ENCODE measurements around the gene STK32A.

STK32A gene

DNA sequence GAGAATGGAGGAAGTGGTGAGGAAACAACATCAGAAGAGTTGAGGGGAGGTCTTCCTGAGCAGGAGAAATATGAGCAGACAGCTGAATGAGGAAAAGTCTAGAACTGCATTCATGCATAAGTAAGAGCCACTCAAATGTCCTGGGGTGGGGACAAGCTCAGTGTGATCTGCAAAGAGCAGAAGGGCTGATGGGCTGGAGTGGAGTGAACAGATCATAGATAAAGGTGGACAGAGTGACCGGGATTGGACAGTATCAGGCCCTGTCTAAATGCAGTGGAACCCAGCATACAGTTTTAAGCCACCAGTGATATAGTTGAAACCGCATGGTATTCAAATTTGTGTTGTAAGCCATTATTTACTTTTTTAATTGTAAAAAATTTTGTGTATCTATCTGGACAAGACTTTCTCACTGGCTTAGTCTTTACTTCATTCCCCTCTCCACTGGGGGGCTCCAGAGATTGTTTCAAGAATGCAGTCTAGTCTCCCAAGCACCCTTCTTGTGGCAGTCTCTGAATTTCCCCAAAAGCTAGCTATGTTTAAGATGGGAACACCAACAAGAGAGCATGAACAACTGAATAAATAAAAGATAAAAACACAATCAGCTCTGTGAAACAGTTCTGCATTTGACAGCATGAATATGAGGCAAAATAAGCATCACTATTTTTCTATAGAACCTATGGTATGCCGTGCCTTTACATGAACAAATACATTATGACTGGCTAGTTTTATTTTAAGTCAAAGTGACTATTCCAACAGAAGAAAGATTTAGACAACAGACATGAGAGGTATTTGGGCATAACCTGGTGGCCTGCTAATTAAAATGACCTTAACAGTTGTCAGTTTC lies 10.7 kb upstream of the STK32A start:
- no peak overlapping the region for H3K4me3 ChIP-seq (ENCODE audit: low read depth, low read length, poor library complexity, severe bottlenecking)
- no peak overlapping the region for H3K4me2 ChIP-seq (ENCODE audit: low read length)
- TF ChIP-seq, protein P1, sequence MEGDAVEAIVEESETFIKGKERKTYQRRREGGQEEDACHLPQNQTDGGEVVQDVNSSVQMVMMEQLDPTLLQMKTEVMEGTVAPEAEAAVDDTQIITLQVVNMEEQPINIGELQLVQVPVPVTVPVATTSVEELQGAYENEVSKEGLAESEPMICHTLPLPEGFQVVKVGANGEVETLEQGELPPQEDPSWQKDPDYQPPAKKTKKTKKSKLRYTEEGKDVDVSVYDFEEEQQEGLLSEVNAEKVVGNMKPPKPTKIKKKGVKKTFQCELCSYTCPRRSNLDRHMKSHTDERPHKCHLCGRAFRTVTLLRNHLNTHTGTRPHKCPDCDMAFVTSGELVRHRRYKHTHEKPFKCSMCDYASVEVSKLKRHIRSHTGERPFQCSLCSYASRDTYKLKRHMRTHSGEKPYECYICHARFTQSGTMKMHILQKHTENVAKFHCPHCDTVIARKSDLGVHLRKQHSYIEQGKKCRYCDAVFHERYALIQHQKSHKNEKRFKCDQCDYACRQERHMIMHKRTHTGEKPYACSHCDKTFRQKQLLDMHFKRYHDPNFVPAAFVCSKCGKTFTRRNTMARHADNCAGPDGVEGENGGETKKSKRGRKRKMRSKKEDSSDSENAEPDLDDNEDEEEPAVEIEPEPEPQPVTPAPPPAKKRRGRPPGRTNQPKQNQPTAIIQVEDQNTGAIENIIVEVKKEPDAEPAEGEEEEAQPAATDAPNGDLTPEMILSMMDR (IDR thresholded peaks at IDR 0.05; ENCODE audit: low read length): peak; percentile 44
- TF ChIP-seq EZH2 (IDR thresholded peaks at IDR 0.05; ENCODE audit: borderline replicate concordance, low read length): no peak

DNA sequence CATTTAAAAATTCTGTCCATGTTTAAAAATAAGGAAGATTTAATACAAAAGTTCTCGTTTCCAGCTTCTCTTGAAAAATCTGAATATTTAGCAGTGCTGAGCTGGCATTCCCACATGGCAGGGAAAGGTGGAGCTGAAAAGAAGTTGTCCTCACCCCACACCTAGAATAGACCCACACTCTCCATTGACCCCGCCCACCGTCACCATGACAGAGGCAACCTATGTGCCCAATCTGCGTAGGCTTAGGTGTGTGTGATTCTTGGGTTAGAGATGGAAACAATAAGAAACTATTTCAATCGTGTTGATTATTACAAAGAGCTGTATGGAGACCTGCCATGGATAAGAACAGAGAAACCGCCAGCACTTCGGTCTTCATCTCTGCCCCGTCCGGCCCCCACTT lies 8.9 kb upstream of the STK32A start:
- TF ChIP-seq, protein P1 (IDR thresholded peaks at IDR 0.05; ENCODE audit: low read length): no peak
- TF ChIP-seq EZH2 (IDR thresholded peaks at IDR 0.05; ENCODE audit: borderline replicate concordance, low read length): no peak
- H3F3A ChIP-seq (ENCODE audit: insufficient read depth, low read length): no peaks in the 10 kb centered on the region
- H3K4me1 ChIP-seq (ENCODE audit: insufficient read depth, low read length, severe bottlenecking): no peaks in the 10 kb centered on the region
- no peaks in the 10 kb centered on the region for H3K36me3 ChIP-seq (ENCODE audit: insufficient read depth, low read length)
- H3K9me3 ChIP-seq (ENCODE audit: low read length): no peaks in the 10 kb centered on the region
- H3K79me2 ChIP-seq (ENCODE audit: insufficient read depth, low read length): no peaks in the 10 kb centered on the region
- no peak overlapping the region for H3K4me2 ChIP-seq (ENCODE audit: low read length)
- no peaks in the 10 kb centered on the region for H4K20me1 ChIP-seq (ENCODE audit: insufficient read depth, low read length)
- H3K4me3 ChIP-seq (ENCODE audit: low read depth, low read length, poor library complexity, severe bottlenecking): no peak overlapping the region
- H3K9ac ChIP-seq (ENCODE audit: low read length): no peak overlapping the region
- H3K27me3 ChIP-seq (ENCODE audit: insufficient read depth, low read length): no peaks in the 10 kb centered on the region
- H2AFZ ChIP-seq (ENCODE audit: low read length): no peak overlapping the region
- no peaks in the 10 kb centered on the region for H3K9me2 ChIP-seq (ENCODE audit: low read depth, low read length)
- H3K27ac ChIP-seq (ENCODE audit: low read depth, low read length, poor library complexity, severe bottlenecking): no peak overlapping the region

More for the DNA sequence above, 10.7 kb upstream of the STK32A start:
- Histone ChIP-seq H3F3A (ENCODE audit: insufficient read depth, low read length) (no peaks in the 10 kb centered on the region), H3K27me3 (ENCODE audit: insufficient read depth, low read length) (no peaks in the 10 kb centered on the region), H3K4me1 (ENCODE audit: insufficient read depth, low read length, severe bottlenecking) (no peaks in the 10 kb centered on the region), H3K9me3 (ENCODE audit: low read length) (no peaks in the 10 kb centered on the region), H3K9me2 (ENCODE audit: low read depth, low read length) (no peaks in the 10 kb centered on the region), H3K36me3 (ENCODE audit: insufficient read depth, low read length) (no peaks in the 10 kb centered on the region), H2AFZ (ENCODE audit: low read length) (no peak overlapping the region), H4K20me1 (ENCODE audit: insufficient read depth, low read length) (no peaks in the 10 kb centered on the region), H3K27ac (ENCODE audit: low read depth, low read length, poor library complexity, severe bottlenecking) (no peak overlapping the region), H3K9ac (ENCODE audit: low read length) (no peak overlapping the region), H3K79me2 (ENCODE audit: insufficient read depth, low read length) (no peaks in the 10 kb centered on the region)

DNA sequence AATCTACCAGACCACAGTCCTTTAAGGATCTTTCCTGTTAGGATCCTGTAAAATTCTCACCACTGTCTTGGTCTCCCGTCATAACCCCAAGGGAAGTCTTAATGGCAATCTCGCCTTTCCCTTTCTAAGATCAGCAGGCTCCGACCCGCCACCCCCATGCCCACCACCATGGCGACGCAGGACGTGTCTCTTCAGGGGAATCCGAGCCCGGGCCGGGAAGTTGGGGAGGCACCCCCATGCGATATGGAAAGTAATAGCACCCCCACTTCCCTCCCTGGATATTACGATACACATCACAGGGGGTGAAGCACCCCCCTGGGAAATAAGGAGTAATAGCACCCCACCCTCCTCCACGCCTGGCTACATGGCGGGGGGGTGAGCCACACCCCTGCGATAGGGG lies 8.3 kb upstream of the STK32A start:
- Histone ChIP-seq H3K9me3 (ENCODE audit: low read length) (no peaks in the 10 kb centered on the region), H3K4me1 (ENCODE audit: insufficient read depth, low read length, severe bottlenecking) (no peaks in the 10 kb centered on the region), H3K4me3 (ENCODE audit: low read depth, low read length, poor library complexity, severe bottlenecking) (no peak overlapping the region), H3K27ac (ENCODE audit: low read depth, low read length, poor library complexity, severe bottlenecking) (no peak overlapping the region), H2AFZ (ENCODE audit: low read length) (no peak overlapping the region), H3K9ac (ENCODE audit: low read length) (no peak overlapping the region), H3K9me2 (ENCODE audit: low read depth, low read length) (no peaks in the 10 kb centered on the region), H4K20me1 (ENCODE audit: insufficient read depth, low read length) (no peaks in the 10 kb centered on the region), H3K4me2 (ENCODE audit: low read length) (no peak overlapping the region), H3K36me3 (ENCODE audit: insufficient read depth, low read length) (no peaks in the 10 kb centered on the region), H3K79me2 (ENCODE audit: insufficient read depth, low read length) (no peaks in the 10 kb centered on the region), H3F3A (ENCODE audit: insufficient read depth, low read length) (no peaks in the 10 kb centered on the region), H3K27me3 (ENCODE audit: insufficient read depth, low read length) (no peaks in the 10 kb centered on the region)
- TF ChIP-seq, protein P1 (IDR thresholded peaks at IDR 0.05; ENCODE audit: low read length): no peak
- no peak for TF ChIP-seq EZH2 (IDR thresholded peaks at IDR 0.05; ENCODE audit: borderline replicate concordance, low read length)
